HG03159 (cell line): ENCODE data around the gene MYO18A.
"Not testable (repeated sequence)": the region's sequence is repeated elsewhere in the genome, so short reads cannot be mapped to it uniquely, and the experiment has no call there.

ENCODE experiments used
- ATAC-seq: cut with Tn5 transposase; IDR thresholded peaks from one replicate; pipeline ENCODE4 v1.9.1; 2021; ENCODE audit warnings: mild to moderate bottlenecking, moderate library complexity; ENCODE audit not compliant: unreplicated experiment

MYO18A gene

DNA sequence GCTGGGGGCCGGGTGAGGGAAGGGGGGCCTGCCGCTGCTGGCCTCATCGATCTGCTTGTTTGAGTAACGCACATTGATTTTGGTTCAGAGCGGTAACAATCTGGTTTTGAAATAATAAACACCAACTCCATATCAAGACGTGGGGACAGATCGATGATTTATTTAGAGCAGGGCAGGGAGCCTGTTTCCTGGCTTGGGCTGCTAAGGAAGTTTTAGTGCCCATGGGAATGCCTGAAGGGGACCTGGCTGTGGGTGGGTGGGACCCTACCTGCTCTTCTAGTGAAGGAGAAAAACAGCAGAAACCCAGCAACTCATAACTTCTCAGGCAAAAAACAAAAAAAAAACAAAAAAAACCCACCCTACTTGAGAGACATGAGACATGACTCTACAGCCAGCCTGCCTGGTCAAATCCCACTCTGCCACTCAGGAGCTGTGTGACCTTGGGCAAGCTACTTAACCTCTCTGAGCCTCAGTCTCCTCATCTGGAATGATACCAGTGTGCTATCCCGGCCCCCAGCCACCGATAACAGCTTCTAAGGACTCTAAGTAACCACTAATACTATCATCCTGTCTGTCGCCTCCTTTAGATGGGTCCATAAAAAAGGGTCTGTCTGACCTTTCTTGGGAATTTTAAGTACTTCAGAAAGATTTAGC lies 71.2 kb downstream of the MYO18A start:
- ATAC-seq = no peak

DNA sequence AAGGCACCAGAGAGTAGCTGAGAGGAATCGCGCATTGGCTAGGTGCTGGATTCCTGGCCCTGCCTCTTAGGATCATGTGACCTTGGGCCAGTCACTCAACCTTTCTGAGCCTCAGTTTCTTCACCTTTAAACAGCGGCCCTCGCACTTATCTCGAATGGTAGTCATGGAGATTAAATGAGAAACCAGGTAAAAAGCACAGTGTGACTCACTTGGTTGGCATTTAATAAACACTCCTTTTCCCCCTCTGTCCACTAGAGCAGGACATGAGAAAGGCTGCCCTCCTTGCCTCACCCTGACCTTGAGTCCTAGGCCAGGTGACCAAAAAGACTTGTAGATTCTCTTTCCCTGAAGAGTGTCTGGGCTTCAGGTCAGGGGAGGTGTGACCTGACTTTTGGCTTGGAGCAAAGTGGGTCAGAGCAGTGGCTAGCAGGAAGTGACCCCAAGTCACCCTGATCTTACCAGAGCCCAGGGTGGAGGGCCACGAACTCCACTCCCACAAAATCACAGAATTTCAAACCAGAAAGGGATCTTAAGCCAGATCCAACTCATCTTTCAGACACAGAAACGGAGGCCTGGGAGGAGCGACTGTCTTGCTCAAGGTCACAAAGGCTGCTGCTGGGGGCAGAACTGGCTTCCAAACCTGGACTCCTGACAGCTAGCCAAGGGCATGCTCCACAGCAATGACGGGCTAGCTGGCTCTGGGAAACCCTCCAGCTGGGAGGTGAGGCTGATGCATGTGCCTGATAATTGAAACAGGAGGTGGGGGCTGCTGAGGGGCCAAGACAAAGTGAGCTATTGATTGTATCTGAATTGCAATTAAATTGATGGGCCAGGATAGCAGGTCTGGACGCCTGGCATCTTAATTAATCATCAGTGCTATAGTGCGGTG lies 72.0 kb downstream of the MYO18A start:
- no peak for ATAC-seq

DNA sequence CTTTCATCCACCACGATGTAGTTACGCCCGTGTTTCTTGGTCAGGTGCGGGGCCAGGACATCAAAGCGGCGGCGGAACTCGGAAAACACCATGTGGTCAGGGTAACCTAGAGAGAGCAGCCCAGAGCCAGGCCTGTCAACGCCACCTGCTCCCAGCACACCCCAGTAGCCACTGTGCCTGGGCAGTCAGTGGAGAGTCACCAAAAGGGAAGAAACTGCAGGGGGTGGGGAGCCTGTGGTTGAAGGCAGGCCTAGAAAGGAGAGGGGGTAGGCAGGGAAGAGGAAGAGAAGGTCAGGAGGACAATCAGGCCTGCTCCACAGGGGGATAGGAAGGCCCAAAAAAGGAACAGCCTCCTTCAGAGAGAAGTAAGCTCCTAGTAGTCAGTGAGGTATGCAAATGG lies 73.1 kb downstream of the MYO18A start:
- ATAC-seq = no peak

DNA sequence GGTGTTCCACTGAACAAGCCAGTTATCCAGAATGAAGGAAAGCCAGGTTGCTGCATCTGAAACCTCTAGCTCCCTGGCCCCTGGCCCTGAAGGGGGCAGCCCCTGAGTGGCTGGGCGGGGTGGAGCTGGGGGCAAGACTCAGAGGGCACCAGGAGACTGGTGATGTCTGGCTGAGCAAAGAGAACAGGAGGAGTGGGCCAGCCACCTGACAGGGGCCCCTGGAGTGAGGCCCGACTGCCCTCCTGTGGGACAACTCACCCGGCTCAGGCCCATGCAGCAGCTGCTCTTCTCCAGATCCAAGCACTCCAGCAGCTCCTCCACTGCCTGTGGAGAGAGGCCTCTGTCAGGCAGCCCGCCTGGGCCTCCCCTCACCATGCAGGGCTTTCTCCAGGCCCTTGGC lies 76.9 kb downstream of the MYO18A start:
- ATAC-seq = no peak

DNA sequence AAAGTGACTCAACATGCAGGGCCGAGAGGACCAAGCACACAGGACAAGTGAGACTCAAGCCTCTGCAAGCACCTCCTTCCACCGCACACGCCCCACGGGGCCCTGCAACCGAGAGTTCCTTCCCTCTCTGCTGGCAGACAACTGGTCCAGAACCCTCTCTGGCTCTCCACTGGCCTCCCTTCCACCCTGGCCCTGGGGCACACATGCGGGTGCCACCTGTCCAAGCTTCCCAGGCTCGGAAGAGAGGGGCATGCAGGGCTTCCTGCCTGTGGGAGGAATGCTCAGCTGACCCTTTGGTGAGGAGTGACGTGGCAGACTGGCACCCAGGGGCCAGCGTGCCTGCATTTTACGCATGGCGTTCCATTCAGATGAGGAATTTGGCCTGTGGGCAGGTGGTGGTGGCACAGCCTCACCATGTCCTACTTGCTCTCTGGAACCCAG lies 77.4 kb downstream of the MYO18A start:
- no peak for ATAC-seq

DNA sequence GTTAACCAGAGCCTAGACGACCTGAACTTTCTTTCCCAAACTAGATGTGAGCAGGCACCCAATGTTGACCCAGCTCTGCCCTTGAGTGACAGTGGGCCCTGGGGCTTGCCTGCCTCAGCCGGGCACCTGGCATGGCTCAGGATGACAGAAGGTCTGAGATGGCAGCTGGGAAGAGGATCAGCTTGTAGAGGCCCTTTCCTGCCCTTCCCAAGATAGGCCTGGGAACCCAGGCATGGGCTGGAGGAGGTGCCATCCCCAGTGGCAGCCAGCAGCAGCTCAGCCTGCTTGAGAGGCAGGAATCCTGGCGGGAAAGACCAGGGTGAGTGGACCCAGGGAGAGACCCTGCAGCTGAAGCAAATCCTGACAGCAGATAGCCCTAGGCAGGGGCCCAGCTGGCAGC lies 78.2 kb downstream of the MYO18A start:
- ATAC-seq = no peak

DNA sequence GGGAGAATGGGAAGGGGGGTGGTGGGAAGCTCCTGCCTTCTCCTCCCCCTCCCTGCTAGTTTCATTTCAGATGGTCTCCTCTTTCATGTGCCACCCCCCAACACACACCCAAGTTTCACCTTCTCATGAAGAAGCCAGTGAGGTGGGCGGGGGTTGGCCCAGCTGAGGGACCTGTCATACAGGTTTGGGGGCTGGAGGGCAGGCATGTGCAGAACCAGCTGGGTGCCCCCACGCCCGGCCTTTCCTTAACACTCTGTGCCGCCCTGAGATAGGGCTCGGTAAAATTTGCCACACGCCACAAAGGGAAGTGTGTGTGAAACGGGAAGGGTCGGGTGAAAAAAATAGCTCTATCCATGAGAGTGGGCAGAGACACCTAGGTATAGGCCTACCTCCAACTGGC lies 79.9 kb downstream of the MYO18A start:
- ATAC-seq = no peak

DNA sequence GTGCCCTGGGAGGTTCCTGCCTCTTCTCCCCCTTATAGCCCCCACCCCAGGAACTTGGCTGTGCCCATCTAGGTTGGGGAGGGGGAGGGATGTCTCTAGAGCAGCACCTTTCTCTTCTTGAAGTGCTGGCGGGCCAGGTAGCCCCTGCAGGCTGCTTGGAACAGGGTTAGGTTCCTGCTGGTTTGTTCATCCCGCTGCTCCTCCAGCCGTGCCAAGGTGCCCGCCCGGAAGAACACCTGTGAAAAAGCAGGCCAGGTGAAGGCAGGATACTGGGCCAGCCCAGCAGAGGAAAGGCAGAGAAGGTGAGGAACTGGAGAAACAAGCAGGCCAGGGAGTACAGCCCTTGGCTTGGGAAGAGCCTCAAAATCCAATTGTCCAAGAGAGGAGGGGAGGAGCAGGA lies 80.7 kb downstream of the MYO18A start:
- no peak for ATAC-seq

DNA sequence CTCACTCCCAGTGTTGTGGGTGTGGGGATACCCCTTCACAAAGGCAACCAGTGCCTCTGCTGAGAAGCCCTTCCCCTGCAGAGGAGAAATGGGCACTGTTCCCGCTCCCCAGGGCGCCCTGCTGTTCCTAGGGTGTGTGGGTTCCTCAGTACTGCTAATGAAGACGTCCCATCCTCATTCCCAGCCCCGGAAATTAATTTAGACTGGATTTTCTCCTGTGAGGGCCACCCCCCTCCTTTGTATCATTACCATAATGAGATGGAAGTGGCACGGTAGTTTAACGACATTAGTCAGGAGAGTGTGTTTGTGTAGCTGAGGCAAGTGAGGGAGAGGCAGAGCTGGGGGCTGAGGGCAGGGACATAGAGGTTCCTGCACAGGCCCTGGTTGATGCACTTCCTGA lies 84.1 kb downstream of the MYO18A start:
- no peak for ATAC-seq

DNA sequence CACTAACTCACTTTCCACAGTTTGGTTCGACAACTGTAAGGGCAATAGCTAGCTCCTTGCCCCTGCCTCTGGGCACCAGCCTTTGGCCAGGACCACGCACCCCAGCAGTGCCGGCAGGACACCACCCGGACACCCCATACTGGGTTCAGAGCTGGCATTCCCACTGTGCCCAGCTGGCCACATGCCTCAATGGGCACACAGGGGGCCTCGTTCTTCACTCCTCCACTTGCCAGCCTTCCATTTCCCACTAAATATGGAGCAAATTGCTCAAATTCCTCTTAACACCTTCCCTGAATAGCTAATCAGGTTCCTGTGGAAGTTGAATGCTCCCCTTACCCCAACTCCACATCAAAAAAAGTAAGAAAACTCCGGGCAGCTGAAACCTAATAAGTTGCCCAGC lies 84.8 kb downstream of the MYO18A start:
- ATAC-seq = no peak

DNA sequence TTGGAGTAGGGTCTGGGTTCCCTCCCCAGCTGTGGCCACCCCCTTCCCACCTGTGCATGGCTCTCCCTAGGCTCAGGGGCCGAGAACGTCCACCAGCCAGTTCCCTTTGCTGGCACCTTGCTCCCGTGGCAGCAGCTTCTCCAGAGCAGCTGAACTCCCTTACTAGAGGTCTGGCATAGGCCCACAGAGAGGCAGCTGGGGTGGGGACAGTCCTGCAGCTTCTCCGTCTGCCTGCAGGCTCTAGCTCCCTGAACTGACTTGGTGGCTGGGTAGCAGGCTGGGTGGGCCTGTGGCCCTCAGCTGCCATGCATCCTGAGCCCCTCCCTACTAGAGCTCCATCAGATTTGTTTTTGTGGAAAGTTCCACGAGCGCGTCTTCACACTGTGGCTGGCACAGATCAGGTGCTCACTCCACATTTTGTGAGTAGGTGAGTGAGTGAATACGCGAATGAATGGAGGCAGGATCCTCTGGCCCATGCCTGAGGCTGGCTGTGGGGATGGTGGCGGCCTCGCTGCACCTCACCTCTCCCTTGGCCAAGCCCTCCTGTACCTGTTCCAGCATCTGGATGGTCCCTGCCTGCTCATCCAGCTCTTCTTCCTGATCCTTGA lies 86.0 kb downstream of the MYO18A start:
- ATAC-seq = no peak

DNA sequence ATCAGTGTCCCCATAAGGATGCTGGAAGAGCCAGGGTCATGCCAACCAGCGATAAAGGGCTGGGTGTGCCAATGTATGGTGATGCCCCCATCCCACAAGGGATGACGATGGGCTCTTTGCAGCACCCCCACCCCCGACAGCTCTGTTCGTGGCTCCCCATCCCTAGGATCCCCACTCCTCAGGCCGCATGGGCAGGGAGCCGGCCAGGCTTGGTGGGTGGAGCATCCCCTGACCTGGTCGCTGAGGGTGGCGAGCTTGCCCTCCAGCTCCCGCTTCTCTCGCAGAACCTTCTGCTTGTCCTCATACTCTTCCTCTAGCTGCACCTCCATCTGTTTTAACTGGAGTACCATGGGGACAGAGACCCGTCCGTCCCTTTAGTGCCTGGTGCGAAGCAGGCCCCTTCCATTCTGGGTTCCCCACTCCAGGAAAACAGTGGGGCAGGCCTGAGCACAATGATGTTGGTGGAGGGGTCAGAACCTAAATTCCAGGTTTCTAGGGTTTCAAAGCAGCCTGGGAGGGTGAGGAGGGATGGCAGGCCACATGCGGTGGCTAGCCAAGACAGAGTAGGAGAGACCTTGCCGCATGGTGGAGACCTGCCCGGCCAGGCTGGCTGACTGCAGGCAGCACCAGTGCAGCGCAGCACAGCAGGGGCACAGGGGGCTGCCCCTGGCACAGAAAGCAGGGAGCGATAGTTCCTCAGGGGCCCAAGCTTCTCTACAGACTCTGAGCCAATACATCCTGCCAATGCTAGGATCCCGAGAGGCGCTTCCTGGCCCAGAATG lies 86.9 kb downstream of the MYO18A start:
- ATAC-seq = no peak

DNA sequence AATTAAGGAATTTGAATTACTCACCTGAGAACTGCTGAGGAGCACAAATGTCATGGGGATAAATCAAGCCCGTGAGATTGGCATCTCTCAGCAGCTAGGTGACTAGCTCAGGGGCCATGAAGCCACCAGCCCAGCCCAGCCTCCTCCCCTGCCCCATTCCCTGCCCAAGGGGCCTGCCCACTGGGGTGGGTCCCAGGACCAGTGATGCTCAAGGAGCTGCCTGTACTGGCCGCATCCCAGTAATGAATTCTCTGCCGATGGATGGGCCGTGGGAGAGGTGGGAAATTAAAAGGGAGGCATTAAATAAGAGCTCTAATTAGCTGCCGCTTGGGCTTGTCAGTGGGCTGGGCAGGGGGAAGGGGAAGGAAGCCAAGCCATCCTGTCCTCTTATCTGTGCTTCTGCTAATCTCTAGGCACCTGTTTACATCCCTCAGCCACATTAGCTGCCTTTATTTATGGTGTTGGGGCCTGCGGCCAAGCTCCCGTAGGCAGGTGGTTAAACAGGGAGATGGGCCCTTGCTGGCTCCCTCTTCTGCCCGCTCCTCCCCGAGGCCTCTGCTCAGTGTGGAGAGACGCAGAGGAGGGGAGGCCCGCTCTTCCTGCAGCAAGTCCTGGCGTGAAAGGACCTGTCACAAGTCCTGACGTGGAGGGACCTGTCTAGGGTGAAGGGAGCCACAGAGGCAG lies 88.5 kb downstream of the MYO18A start:
- ATAC-seq = no peak

DNA sequence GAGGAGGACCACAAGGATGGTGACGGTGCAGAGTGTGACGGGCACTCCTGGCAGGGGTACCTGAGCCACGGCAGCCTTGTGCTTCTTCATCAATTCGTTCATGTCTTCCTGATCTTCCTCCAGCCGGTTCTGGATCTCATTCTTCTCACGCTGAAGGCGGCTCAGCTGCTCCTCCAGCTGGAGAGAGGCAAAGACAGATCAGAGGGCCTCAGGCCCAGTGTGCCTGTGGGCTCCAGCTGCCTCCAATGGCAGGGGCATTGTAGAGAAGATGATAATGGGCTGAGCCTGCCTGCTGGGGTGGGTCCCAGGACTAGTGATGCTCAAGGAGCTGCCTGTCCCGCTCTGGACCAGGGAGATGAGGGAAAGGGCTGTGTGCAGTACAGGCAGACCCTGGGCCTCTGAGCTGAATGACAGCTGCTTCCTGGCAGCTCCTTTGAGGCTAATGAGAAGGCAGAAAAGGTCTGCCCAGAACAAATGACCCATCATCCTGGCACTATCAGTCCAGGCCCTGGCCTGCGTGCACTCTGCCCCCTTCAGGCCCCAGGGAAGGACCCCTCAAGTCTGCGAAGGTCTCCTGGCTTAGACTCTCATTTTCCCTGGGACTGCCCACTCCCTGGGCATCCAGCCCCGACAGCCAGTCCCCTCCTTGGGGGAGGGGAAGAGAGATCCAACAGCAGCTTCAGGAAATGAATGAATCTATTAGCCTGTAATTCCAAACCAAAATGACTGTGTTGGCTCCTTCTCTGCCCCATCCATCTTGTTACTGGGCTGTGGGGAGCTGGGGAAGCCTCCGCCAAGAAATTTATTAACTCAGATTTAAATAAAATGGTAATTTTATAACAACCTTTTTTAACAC lies 89.2 kb downstream of the MYO18A start:
- no peak for ATAC-seq

DNA sequence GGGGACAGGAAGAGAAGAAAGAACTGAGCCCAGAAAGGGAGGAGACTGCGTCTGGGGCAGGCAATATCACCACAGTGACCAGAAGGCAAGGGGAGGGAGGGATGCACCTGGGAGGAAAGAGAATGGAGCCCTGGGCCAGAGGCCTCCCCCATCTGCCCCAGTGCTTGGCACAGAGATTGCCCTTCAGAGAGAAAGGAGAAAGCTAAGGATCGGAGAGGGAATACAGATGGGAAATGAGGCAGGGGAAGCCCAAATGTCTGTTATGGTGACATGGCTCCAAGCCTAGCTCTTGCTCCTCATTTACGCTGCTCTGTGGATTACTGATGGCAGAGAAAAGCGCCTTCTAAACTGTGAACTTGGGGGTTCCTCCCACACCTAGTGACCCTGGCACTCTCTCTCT lies 90.1 kb downstream of the MYO18A start:
- no peak for ATAC-seq

DNA sequence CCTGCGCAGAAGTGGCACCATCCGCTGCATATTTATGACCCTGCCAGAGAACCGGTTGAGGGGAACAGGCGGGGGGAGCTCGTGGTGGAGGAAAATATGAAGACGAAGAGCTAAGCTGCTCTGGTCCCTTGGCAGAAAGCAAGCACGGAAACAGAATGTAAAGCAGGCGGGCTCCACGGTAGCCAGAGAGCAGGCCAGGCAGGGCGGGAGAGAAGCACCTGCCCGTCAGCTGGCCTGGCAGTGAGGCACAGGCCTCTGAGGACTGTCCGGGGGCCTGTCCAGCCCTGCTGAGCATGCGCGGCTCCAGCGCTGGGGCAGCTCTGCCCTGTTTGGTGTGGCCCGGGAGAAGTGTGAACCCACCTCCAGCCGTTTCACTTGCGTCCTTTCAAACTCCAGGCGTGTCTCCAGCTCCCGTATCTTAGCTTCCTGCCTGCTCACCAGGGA lies 90.6 kb downstream of the MYO18A start:
- ATAC-seq = no peak

DNA sequence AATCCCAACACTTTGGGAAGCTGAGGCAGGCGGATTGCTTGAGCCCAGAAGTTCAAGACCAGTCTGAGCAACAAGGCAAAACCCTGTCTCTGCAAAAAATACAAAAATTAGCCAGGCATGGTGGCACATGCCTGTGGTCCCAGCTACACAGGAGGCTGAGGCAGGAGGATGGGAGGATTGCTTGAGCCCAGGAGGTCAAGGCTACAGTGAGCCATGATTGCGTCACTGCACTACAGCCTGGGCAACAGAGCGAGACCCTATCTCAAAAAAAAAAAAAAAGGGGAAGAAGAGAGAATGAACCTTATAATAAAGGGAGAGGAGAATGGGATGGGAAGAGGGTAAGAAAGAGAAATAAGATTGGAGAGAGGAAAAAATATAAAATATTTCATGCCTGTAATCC lies 91.4 kb downstream of the MYO18A start:
- ATAC-seq = not testable (repeated sequence)

DNA sequence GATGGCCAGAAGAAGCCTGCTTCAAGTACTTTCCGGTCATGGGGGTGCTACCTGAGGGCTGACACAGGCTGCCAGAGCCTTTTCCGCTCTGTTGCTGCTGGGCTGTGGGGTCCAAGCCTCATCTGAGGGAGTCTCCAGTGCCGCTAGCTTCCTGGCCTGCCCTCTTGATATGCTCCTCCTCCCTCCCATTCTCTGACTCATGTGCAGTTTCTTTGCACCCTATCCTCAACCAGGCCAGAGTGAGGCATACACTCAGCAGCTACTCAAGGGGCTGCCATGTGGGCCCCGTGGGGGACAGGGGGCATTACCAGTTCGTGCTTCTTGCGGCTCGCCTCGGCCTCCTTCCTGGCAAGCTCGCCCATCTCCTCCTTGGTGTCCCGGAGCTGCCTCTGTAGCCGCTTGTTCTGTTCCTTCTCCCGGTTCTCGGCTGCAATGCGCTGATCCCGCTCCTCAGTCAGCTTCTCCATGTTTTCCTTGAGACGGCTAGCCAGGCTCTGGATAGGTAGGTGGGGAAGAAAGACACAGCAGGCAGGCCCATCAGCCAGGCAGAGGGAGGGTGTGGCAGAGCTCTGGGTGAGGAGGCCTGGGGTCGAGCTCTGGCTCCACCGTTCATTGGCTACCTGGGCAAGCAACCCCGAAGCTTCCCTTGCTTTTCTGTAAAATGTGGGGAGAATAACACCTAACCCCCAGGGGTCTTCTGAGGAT lies 93.4 kb downstream of the MYO18A start:
- no peak for ATAC-seq

DNA sequence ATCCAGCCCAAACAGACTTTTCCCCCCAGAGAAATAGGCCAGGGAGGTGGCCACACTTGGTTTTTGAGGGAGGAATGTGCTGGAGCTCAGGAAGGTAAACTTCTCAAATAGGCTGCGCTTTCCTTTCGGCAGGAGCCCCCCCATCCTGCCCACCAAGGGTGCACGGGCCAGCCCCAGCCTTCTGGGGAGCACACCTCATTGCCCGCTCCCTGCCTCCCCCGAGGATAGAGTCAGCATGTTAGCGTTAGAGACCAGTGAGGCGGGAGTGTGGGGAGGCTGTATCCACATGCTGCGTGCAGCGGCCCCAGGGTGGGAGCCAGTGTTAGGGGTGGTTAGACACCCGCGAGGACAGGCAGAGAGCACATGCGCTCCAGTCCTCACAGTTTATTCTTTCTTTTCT lies 95.0 kb downstream of the MYO18A start:
- ATAC-seq = no peak
